Heart left ventricle (tissue), 16 donors: ENCODE data around the gene FAM43A. TPM values are rescaled to one million over a fixed set of nuclear protein-coding genes. Genes with fewer than 3 reads are reported as not detected.

ENCODE experiments used
- ATAC-seq, 4 donors: fragments of 200-7000 bp; cut with Tn5 transposase; one replicate each; pipeline ENCODE4 v1.9.1; 2020 to 2022; ENCODE audit warnings: moderate library complexity in 4 of 4, mild to moderate bottlenecking in 3 of 4, moderate number of reproducible peaks in 1 of 4
- DNase-seq, 5 donors: peaks; one replicate each; pipeline ENCODE4 v3.0.0-alpha.2; 2020
- H3K27ac ChIP-seq, 12 donors: fragments of 200-600 bp; sonication (generic) in 4 of 12; one replicate each; pipeline versions ENCODE4 v1.5.0 to v1.8.0; 2016 to 2022; ENCODE audit warnings: mild to moderate bottlenecking in 2 of 12
- H3K27me3 ChIP-seq, 9 donors: fragments of 200-600 bp; sonication (generic) in 2 of 9; one replicate each; pipeline versions ENCODE4 v1.5.1 to v1.8.0; 2016 to 2022; ENCODE audit warnings: mild to moderate bottlenecking in 3 of 9
- H3K36me3 ChIP-seq, 9 donors: fragments of 200-600 bp; sonication (generic) in 2 of 9; one replicate each; pipeline versions ENCODE4 v1.5.0 to v1.8.0; 2018 to 2022; ENCODE audit warnings: mild to moderate bottlenecking in 2 of 9
- H3K4me1 ChIP-seq, 12 donors: fragments of 200-600 bp; sonication (generic) in 4 of 12; one replicate each; pipeline versions ENCODE4 v1.5.0 to v1.8.0; 2016 to 2022; ENCODE audit warnings: mild to moderate bottlenecking in 3 of 12
- H3K4me3 ChIP-seq, 12 donors: fragments of 200-600 bp; sonication (generic) in 4 of 12; one replicate each; pipeline versions ENCODE4 v1.5.0 to v1.8.0; 2017 to 2022; ENCODE audit warnings: mild to moderate bottlenecking in 9 of 12, moderate library complexity in 4 of 12
- H3K9me3 ChIP-seq, 12 donors: fragments of 200-600 bp; sonication (generic) in 4 of 12; one replicate each; pipeline versions ENCODE4 v1.5.0 to v1.8.0; 2016 to 2022; ENCODE audit warnings: mild to moderate bottlenecking in 1 of 12
- POLR2A ChIP-seq, 2 donors: fragments of 450-650 bp; IDR thresholded peaks; one replicate each; pipeline ENCODE4 v1.6.1; 2017; ENCODE audit warnings: antibody characterized with exemption in 2 of 2, mild to moderate bottlenecking in 2 of 2, moderate library complexity in 2 of 2
- WGBS, 4 donors: extraction: QIAGEN DNeasy Blood & Tissue Kit in 2 of 4; methylation state at CpG; one replicate each; pipeline versions ENCODE4 v1.1.5 to v1.1.7; 2013 to 2018; 5-methylcytosine and 5-hydroxymethylcytosine counted together
- intact Hi-C, 10 donors: fragments of 100-400 bp; cut with DNase I; formaldehyde crosslinking; loops; one replicate each; pipeline versions ENCODE4 v1.11.1 to v1.14.2; 2022
- polyA plus RNA-seq, 2 donors: library from polyadenylated mRNA; stranded (reverse); fragments of 200-250 nt; gene quantifications; one replicate each; pipeline ENCODE4 v1.2.3, GENCODE V29; 2013
- total RNA-seq, 9 donors: library from RNA; depleted of rRNA in 2 of 9; stranded (reverse); fragments of >200 nt in 2 of 9; fragmentation: NEBNext Ultra II Directional in 3 of 9; extraction: Animal tissue kit (Norgen Biotek cat#: 25700) in 3 of 9; gene quantifications; one replicate each; pipeline versions ENCODE4 v1.1.0 to v1.2.4, GENCODE V29; 2016 to 2023
- TF ChIP-seq, protein P1 (sequence below), 12 donors: fragments of 200-600 bp; sonication (generic) in 4 of 12; IDR thresholded peaks; one replicate each; pipeline versions ENCODE4 v1.5.0 to v1.8.0; 2018 to 2022; ENCODE audit warnings: antibody characterized with exemption in 12 of 12, mild to moderate bottlenecking in 5 of 12
- donor health status: ischemic (EF 13 %, LVEDD 7.1; RV severe dilation, severe dysfunction).
- donor health status: healthy with polysubstance abuse.
- donor health status: DM: no; HTN: yes; CAD: no.
- donor health status: DM: no; HTN: no; CAD: no.
- donor health status: ischemic (EF 25% LVEDD 6.9; RV normal size, moderate dysfunction).
- donor health status: ischemic (EF 25% LVEDD 5.7; RV mildly dilated, moderate dysfunction).
- donor health status: healthy.
- donor health status: DM: yes; HTN: yes; CAD: no.
- donor health status: ischemic (EF 35%, LVEDD 5.7; RV mildly dilated, moderate dysfunction).
- donor health status: nonischemic (EF 11% LVEDD 7.7; RV severe dilation, severe dysfunction).
- donor health status: DM: yes; HTN: yes; CAD: no.
- donor health status: PGD.
- donor health status: ischemic (EF 29% LVEDD 5.4; RV normal size, mild dysfunction).
- donor health status: nonischemic (EF 23%, LVEDD 6.1; RV moderate dilation, normal function).

FAM43A gene
- total and polyA plus RNA-seq, 11 donors, result 7.5 to 34.8 (median 15.5) TPM

DNA sequence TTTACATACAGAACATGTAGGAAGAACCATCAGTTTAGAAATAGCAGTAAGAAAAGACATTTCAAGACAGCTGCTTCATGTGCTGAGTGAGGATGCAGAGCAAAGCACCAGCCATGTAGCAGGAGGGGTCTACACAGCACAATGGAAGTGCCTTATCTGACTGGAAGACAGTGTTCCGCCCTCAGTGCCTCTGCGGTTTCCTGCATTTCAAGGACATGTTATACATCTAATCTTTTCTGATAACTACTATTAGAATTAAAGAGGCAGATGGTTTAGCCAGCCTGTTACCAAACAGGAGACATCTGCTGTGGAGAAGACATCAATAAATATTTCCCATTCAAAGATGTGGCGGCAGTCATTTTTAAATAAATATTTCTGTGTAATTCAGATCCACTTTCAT, 24.3 kb upstream of the FAM43A start:
- Histone ChIP-seq H3K4me3 (no peak overlapping the region), H3K36me3 (peaks cover 0 to 83% (median 76%) of the 10 kb centered on the region in 9 donors), H3K4me1 (peaks cover 0 to 14% (median 0%) of the 10 kb centered on the region in 12 donors), H3K27me3 (no peaks in the 10 kb centered on the region), H3K27ac (peak overlapping the region in 1 of 12 donors; percentile 13), H3K9me3 (no peaks in the 10 kb centered on the region)
- WGBS, 4 donors, result 38 to 60% (median 46%) methylated on average over 3 of the region's 3 CpGs
- DNase-seq (no peak), ATAC-seq (peak in 2 of 4 donors; percentile 34 to 62)
- TF ChIP-seq POLR2A (IDR thresholded peaks at IDR 0.05), result no peak
- TF ChIP-seq, protein P1, sequence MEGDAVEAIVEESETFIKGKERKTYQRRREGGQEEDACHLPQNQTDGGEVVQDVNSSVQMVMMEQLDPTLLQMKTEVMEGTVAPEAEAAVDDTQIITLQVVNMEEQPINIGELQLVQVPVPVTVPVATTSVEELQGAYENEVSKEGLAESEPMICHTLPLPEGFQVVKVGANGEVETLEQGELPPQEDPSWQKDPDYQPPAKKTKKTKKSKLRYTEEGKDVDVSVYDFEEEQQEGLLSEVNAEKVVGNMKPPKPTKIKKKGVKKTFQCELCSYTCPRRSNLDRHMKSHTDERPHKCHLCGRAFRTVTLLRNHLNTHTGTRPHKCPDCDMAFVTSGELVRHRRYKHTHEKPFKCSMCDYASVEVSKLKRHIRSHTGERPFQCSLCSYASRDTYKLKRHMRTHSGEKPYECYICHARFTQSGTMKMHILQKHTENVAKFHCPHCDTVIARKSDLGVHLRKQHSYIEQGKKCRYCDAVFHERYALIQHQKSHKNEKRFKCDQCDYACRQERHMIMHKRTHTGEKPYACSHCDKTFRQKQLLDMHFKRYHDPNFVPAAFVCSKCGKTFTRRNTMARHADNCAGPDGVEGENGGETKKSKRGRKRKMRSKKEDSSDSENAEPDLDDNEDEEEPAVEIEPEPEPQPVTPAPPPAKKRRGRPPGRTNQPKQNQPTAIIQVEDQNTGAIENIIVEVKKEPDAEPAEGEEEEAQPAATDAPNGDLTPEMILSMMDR (IDR thresholded peaks at IDR 0.05), result no peak
- intact Hi-C loops, result loop anchor here in 1 of 10 donors (10.0 kb wide), 1 partner anchor 863 kb away; no protein-coding TSS in a partner anchor

DNA sequence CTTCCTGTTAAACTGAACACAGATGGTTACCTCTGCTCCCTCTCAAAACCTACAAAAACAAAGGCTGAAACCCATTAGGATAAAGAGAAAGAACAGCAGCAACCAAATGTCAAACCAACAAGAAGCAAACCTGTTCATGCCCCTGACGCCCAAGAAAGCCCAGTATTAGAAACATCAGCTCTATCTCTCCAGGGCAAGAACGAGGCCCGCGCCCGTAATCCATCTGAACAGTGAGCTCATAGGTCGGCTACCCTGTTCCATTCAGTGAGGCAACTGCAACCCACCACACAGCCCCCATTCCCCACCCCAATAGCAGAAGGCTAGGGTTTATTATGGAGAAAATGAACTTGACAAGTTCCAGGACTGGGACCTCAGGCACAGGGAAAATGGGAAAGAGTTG, 23.7 kb upstream of the FAM43A start:
- H3K4me3 ChIP-seq, result no peak overlapping the region
- peaks cover 0 to 87% (median 82%) of the 10 kb centered on the region in 9 donors for H3K36me3 ChIP-seq
- TF ChIP-seq, protein P1 (IDR thresholded peaks at IDR 0.05), result no peak
- no peak for TF ChIP-seq POLR2A (IDR thresholded peaks at IDR 0.05)
- peaks cover 0 to 14% (median 0%) of the 10 kb centered on the region in 12 donors for H3K4me1 ChIP-seq
- no peak for ATAC-seq
- peak overlapping the region in 1 of 12 donors; percentile 8 for H3K27ac ChIP-seq
- no peak for DNase-seq
- no peaks in the 10 kb centered on the region for H3K9me3 ChIP-seq
- H3K27me3 ChIP-seq, result no peaks in the 10 kb centered on the region
- intact Hi-C loops, result loop anchor here in 1 of 10 donors (10.0 kb wide), 1 partner anchor 863 kb away; no protein-coding TSS in a partner anchor
- WGBS, 4 donors, result 69 to 78% (median 74%) methylated on average over 6 of the region's 6 CpGs

DNA sequence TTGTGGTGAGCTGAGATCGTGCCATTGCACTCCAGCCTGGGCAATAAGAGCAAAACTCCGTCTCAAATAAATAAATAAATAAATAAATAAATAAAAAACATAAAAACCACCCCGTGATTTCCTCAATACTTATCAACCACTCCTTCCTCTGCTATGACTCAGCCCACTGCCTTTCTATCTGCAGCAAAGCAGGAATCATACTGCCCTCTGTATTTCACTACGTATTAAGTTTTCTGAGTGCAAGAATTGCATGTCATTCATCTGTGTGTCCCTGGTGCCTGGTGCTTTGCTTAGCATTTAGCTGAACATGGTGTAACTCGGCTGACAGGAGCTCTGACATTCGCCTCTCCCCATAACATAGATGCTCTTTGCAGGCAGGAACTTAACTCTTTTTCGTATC, 20.8 kb upstream of the FAM43A start:
- 90 to 94% (median 92%) methylated on average over 7 of the region's 7 CpGs for WGBS, 4 donors
- H3K36me3 ChIP-seq, result peaks cover 0 to 78% (median 70%) of the 10 kb centered on the region in 9 donors
- ATAC-seq, result no peak

DNA sequence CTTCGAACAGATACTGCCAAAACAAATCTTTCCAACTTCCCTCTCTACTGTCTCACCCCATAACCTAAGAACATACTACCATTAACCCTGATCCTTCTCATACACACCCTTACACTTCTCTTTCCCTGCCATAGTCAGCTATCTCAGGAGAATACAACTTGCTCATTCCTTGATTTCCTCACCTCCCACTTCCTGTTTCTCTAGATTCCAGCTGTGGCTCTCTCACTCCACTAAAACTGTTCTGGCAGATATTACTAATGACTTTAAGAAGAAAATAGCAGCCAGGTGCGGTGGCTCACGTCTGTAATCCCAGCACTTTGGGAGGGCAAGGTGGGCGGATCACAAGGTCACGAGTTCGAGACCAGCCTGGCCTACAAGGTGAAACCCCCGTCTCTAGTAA, 18.3 kb upstream of the FAM43A start:
- no peak for ATAC-seq

More for the DNA sequence above, 20.8 kb upstream of the FAM43A start:
- H3K4me3 ChIP-seq, result no peak overlapping the region
- no peaks in the 10 kb centered on the region for H3K27me3 ChIP-seq
- no peak overlapping the region for H3K27ac ChIP-seq
- DNase-seq, result no peak
- TF ChIP-seq, protein P1 (IDR thresholded peaks at IDR 0.05), result no peak
- TF ChIP-seq POLR2A (IDR thresholded peaks at IDR 0.05), result no peak
- intact Hi-C loops, result loop anchor here in 1 of 10 donors (10.0 kb wide), 1 partner anchor 860 kb away; no protein-coding TSS in a partner anchor
- no peaks in the 10 kb centered on the region for H3K9me3 ChIP-seq
- H3K4me1 ChIP-seq, result peaks cover 0 to 15% (median 0%) of the 10 kb centered on the region in 12 donors

More for the DNA sequence above, 18.3 kb upstream of the FAM43A start:
- Histone ChIP-seq H3K4me1 (peaks cover 0 to 21% (median 14%) of the 10 kb centered on the region in 12 donors), H3K4me3 (no peak overlapping the region), H3K27me3 (no peaks in the 10 kb centered on the region), H3K27ac (no peak overlapping the region), H3K9me3 (no peaks in the 10 kb centered on the region), H3K36me3 (peaks cover 0 to 66% (median 56%) of the 10 kb centered on the region in 9 donors)
- 66 to 76% (median 74%) methylated on average over 7 of the region's 7 CpGs for WGBS, 4 donors
- TF ChIP-seq, protein P1 (IDR thresholded peaks at IDR 0.05), result no peak
- no peak for TF ChIP-seq POLR2A (IDR thresholded peaks at IDR 0.05)
- DNase-seq, result no peak
- intact Hi-C loops, result loop anchor here in 1 of 10 donors (10.0 kb wide), 1 partner anchor 857 kb away; no protein-coding TSS in a partner anchor
